GM18508 (cell line): ENCODE measurements around the gene FBLN1.
"Not testable (repeated sequence)": the region's sequence is repeated elsewhere in the genome, so short reads cannot be mapped to it uniquely, and the experiment has no call there.

Experiments
- ATAC-seq: cut with Tn5 transposase; IDR thresholded peaks from one replicate; pipeline ENCODE4 v1.9.1; 2021; ENCODE audit warnings: moderate number of reproducible peaks; ENCODE audit not compliant: insufficient read depth, unreplicated experiment

Gene FBLN1

DNA sequence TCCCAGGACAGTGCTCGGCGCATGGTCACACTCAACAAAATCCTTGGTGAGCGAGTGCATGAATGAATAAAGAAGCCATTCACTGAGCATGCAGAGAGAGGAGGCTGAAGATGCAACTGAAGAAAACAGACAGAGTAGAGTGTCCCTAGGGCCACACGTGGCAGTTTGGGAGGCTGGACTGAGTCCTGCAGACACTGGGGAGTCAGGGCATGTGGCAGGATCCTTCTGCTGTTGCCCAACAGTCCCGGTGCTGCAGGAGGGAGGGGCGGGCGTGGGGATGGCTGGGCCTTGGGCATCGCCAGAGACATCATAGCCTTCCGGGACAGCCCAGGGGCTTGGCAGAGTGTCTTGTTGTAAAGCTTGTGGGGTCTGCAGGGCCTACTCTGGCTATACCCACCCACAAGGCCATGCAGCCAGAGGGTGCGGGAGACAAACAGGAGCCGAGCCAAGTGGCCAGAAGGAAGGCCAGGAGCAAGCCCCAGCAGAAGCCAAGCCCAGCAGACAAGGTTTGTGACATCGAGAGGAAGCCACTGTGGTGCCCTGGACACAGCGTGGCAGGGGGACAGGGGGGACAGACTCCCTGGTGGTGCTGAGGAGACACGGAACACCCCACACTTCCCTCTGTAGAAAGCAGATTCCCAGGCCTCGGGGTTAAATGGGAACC, 26.7 kb upstream of the FBLN1 start:
- ATAC-seq: no peak

DNA sequence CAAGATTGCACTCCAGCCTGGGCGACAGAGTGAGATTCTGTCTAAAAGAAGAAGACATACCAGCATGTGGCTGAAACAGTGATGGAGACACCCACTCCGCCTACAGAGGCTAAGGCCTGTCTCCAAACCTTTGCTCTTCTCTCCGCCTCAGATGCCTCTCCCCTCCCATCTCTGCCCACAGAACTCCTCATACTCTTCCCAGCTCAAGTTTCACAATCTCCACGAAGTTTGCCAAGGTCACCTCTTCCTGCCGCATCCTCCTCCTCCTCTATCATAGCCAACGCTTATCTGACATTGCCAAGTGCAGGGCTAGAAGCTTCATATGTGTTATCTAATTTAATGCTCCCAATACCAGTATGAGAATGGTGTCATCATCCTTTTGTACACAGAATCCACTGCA, 25.9 kb upstream of the FBLN1 start:
- no peak for ATAC-seq

DNA sequence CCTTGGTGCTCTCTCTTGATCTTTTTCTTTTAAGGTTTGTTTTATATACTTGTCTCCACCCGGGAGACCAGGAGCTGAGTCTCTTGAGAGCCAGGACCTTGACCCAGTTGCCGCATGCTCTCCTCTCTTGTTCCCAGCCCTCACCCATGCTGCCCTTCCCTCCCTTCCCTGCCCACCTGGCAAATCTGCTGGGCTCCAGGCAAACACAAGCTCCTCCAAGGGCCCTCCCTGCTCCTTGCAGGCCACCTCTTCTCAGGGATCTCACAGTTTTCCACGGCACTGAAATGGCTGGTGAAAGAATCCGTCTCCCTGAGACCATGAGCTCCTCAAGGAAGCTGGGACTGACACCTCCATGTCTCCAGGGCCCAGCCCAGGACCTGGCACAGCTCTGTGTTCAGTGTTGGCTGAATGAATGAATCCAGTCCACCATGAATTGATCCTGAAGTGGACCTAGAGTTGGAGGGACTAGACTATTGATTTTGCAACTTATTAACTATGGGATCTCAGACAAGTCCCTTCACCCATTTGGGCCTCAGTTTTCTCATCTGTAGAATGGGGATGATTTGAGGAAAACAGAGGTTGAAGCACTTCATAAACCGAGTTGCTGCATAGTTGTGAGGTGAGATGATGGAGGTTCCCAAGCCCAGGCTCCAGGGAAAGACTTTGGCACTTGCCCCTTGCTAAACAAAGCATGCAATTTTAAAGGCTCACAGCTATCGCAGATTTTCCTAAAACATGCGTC, 25.1 kb upstream of the FBLN1 start:
- ATAC-seq: no peak

GRCh38 chr22:45478108-45478771, 24.4 kb upstream of the FBLN1 start:
- no peak for ATAC-seq

GRCh38 chr22:45480717-45481116, 22.0 kb upstream of the FBLN1 start:
- ATAC-seq: no peak

DNA sequence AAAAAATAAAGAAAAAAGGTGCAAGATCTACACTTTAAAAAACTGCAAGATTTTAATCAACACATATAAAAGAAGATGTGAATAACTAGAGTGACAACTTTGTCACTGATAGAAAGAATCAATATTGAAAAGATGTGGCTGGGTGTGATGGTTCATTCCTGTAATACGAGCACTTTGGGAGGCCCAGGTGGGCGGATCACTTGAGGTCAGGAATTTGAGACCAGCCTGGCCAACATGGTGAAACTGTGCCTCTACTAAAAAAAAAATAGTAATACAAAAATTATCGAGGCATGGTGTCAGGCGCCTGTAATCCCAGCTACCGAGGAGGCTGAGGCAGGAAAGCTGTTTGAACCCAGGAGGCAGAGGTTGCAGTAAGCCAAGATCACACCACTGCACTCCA, 21.0 kb upstream of the FBLN1 start:
- ATAC-seq: no peak

- ATAC-seq: no peak
Measured at GRCh38 chr22:45482169-45482568, 20.5 kb upstream of the FBLN1 start.

DNA sequence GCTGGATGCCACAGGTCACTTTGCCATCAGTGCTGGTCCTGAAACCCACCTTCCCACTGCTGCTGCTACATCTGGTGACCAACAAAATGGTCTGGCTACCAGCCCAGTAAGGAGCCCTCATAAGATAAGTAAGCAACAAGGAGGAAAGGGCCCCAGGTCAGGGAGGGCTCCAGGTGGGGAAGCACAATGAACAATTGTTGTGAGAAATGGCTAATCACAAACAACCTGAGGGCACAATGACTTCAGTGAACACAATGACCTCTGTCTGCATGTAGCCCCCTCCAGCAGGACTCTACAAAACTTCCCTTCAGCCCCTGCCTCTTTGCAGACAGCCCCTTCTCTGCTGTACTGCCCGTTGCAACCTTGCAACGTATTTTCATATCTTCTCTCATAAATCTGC, 19.4 kb upstream of the FBLN1 start:
- ATAC-seq: no peak

DNA sequence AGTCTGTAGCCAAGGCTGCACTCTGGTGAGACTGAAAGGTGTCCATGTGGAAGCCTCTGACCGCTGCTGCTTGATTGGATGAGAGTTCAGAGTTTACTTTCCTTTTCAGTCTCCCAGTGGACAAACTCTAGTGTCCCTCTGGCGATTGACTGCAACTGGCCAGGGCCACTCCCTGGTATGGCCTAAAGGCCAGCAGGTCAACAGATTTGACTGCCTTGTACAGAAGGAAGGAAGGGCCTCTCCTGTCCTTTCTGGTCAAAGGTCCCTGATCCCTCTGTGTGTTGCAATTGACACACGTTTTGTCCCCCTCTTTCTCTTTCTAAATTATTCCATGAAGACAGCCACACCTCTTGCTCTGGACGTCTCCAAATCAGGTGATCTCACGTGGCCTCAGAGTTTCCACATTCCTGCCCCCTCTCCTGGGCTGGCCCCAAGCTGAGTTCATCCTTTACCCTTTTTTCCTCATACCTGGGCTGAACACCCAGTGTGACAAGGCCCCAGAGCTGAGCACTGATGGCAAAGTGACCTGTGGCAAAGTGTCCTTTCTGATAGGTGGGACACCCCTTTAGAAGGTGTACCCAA, 18.7 kb upstream of the FBLN1 start:
- ATAC-seq: no peak

DNA sequence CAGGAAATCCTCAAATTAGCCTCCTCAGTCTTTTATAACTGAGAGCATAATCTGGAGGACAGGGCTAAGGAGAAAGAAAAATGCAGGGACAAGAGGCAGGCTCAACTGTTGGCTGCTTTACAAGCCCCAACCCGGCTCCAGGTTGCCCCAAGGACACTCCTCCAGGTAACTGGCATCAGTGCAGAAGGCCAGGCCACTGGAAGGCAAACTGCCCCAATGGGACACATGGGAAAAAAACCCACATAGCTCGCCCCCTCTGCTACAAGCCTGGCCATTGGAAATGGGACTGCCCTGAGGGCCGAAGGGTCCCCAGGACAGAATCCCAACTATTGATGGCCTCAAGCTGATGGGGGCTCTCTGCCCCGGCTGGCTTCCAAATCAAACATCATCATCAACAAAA, 17.9 kb upstream of the FBLN1 start:
- ATAC-seq: no peak

- ATAC-seq: no peak
Measured at GRCh38 chr22:45485261-45485660, 17.4 kb upstream of the FBLN1 start.

DNA sequence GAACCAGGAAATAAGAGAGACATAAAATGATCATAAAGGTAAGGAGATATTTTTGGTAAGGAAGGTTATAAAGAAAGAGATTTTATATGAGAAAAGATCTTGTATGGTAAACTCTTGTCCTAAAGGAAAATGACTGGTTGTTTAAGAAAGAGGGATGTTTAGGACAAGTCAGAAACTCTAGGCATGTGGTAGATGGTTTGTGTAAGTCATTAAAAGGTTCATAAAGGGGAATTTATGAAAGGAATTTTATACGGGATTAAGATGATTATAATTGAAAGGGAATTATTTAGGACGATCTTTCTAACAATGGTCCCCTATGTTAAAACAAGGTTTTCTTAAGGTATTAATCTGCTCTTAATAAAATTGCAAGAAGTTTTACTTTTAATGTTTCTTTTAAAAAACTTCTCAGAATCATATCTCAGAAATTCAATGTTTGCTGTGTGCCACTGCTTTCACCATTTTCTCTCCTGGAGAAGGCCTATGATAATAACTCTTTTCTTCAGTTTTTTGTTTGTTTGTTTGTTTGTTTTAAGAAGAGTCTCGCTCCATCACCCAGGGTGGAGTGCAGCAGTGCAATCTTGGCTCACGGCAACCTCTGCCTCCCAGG, 13.8 kb upstream of the FBLN1 start:
- no peak for ATAC-seq

DNA sequence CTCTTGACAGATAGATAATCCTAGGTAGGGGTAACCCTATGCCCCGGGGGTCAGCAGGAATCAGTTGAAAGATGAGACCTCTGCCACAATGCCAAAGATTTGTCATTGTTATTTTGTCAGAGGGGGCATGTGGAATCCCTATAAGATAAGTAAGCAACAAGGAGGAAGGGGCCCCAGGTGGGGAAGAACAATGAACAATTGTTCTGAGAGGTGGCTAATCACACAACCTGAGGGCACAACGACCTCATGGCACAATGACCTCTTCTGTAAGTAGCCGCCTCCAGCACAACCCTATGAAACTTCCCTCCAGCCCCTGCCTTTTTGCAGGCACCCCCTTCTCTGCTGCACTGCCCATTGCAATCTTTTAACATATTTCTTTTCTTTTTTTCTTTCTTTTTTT, 11.8 kb upstream of the FBLN1 start:
- ATAC-seq: no peak

- no peak for ATAC-seq
Measured at GRCh38 chr22:45491841-45492240, 10.8 kb upstream of the FBLN1 start.

DNA sequence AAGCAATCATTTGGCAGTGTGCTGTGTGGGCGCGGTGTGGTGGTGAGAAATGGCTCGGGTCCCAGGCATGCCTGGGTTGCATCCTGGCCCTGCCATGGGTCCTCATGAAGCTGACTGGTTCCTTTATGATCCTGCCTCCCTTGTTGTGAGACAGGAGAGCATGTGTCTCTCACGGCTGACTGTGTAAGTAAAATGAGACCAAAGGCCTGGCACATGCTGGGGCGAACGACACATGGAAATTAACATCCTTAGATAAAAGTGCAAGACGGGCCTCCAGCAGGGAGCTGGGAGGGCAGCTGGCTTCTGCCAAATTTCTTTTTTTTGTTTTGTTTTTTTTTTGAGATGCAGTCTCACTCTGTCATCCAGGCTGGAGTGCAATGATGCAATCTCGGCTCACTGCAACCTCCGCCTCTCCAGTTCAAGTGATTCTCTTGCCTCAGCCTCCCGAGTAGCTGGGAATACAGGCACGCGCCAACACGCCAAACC, 9.4 kb upstream of the FBLN1 start:
- no peak for ATAC-seq

- not testable (repeated sequence) for ATAC-seq
Measured at GRCh38 chr22:45494306-45494705, 8.4 kb upstream of the FBLN1 start.

- not testable (repeated sequence) for ATAC-seq
Measured at GRCh38 chr22:45495616-45496015, 7.1 kb upstream of the FBLN1 start.

DNA sequence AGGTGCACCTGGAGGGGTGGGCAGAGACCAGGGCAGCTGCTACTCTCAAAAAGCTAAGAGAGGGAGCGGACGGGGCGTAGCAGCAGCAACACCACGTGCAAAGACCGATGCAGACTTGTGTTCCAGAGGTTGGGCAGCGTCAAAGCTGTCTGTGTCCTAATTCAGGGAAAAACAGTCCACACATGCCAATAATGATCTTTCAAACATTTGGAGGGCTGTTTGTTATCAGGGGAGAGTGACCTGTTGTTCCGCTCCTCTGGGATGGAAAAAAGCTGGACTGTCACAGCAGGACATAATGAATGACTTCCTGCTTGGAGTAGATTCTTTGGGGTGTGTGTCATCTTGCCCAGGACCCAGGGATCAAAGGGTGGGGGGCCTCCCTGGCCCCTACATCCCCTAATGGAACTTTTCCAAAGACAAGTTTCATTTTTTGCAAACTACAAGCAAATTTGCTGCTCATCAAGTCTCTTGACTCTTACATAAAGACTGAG, 6.2 kb upstream of the FBLN1 start:
- no peak for ATAC-seq

DNA sequence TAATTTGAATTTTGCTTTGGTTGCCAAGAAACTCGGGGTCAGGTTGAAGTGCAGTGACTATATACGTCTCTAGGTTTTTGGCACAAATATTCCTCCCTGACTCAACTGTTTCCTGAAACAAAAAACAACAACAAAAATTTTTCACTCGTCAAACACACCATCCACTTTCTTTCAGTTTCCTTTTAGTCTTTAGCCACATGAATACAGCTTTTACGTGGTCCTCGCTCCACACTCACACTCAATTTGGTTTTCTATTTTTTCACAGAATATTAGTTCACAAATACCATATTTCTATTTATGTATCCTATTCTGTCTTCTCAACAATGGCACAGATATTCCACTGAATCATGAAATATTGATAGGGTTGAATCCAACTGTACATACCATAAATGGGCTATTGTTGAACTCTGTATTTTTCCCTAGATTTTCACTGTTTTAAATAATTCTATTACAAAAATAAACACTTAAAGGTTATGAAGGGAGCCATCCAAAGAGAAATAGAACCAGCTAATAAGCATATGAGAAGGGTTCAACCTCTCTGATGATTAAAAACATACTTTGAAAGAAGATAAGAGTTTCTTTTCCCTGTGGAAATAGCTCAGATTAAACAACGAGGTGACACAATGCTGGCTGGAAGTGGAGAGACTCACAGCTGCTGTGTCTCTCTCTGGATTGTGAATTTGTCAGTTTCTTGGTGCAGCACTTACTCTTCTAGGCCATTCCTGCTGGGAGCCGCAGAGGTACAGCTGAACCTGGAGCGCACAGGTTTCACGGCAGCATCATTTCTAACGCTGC, 5.1 kb upstream of the FBLN1 start:
- ATAC-seq: no peak

- no peak for ATAC-seq
Measured at GRCh38 chr22:45499746-45500145, 2.9 kb upstream of the FBLN1 start.
